K562 (cell line): Measurements from ENCODE around the gene BNC1. TPM values are rescaled to one million over a fixed set of nuclear protein-coding genes. Genes with fewer than 3 reads are reported as not detected.
A peak's percentile ranks its signal among the peaks of the same experiment; 100 is the strongest.

Source experiments
- CREM ChIP-seq: IDR thresholded peaks from 2 replicates; pipeline ENCODE4 v1.6.1; 2014; ENCODE audit warnings: antibody characterized with exemption, low read depth
- FOS ChIP-seq: IDR thresholded peaks from 3 replicates; pipeline ENCODE4 v1.6.1; 2011; ENCODE audit not compliant: insufficient read length; ENCODE audit errors: extremely low read depth
- GATAD2B ChIP-seq: fragments of 450-650 bp; IDR thresholded peaks from 2 replicates; pipeline ENCODE4 v1.6.1; 2017; ENCODE audit warnings: mild to moderate bottlenecking, borderline replicate concordance
- HDAC6 ChIP-seq: IDR thresholded peaks from 2 replicates; pipeline ENCODE4 v1.6.1; 2012; ENCODE audit warnings: low read depth, mild to moderate bottlenecking, control low read depth, inconsistent platforms, low read length, moderate library complexity
- IFI16 ChIP-seq: fragments of 250-450 bp; sonication (Bioruptor Pico); IDR thresholded peaks from 2 replicates; pipeline ENCODE4 v2.1.2; 2022; ENCODE audit warnings: mild to moderate bottlenecking, inconsistent platforms
- KAT2B ChIP-seq: IDR thresholded peaks from one replicate; pipeline ENCODE4 v1.6.1; 2012; ENCODE audit warnings: low read depth, mild to moderate bottlenecking, control low read depth, inconsistent platforms, low read length, moderate library complexity
- KLF13 ChIP-seq: fragments of 450-650 bp; IDR thresholded peaks from 2 replicates; pipeline ENCODE4 v1.6.1; 2016; ENCODE audit warnings: missing genetic modification characterization, low read depth, mild to moderate bottlenecking, missing compliant biosample characterization, moderate library complexity, borderline replicate concordance
- L3MBTL2 ChIP-seq: fragments of 450-650 bp; IDR thresholded peaks from 2 replicates; pipeline ENCODE4 v1.6.1; 2016; ENCODE audit warnings: mild to moderate bottlenecking, moderate library complexity
- LARP7 ChIP-seq: fragments of 450-650 bp; IDR thresholded peaks from 2 replicates; pipeline ENCODE4 v1.6.1; 2016
- MAFF ChIP-seq: IDR thresholded peaks from 2 replicates; pipeline ENCODE4 v1.6.1; 2012; ENCODE audit warnings: low read length, improper control_type of control experiment
- PBX2 ChIP-seq, 2 experiments: IDR thresholded peaks in 1 of 2; conservative IDR thresholded peaks in 1 of 2; 2 replicates each; pipeline ENCODE4 v1.6.1; 2016; ENCODE audit warnings: low read depth in 2 of 2, mild to moderate bottlenecking in 1 of 2, missing compliant biosample characterization in 1 of 2, missing genetic modification characterization in 1 of 2, moderate library complexity in 1 of 2
- POLR2G ChIP-seq: fragments of 200-400 bp; formaldehyde crosslinking; IDR thresholded peaks from 2 replicates; pipeline ENCODE4 v1.6.1; 2017; ENCODE audit warnings: low read depth, mild to moderate bottlenecking, antibody characterized with exemption, low read length, moderate library complexity
- RAD21 ChIP-seq, 2 experiments: fragments of 250-450 bp in 1 of 2; fragments of 450-650 bp in 1 of 2; sonication (Bioruptor Pico) in 1 of 2; formaldehyde crosslinking in 1 of 2; IDR thresholded peaks in 1 of 2; conservative IDR thresholded peaks in 1 of 2; 2 replicates each; pipeline versions ENCODE4 v1.4.0 to v1.8.0; 2020 to 2022; ENCODE audit warnings: mild to moderate bottlenecking in 2 of 2, moderate library complexity in 1 of 2
- RB1 ChIP-seq: fragments of 450-650 bp; IDR thresholded peaks from 2 replicates; pipeline ENCODE4 v1.6.1; 2017; ENCODE audit warnings: low read depth, mild to moderate bottlenecking
- RBM14 ChIP-seq: fragments of 200-400 bp; formaldehyde crosslinking; IDR thresholded peaks from 2 replicates; pipeline ENCODE4 v1.6.1; 2018; ENCODE audit warnings: low read depth, mild to moderate bottlenecking, low read length, moderate library complexity, borderline replicate concordance; ENCODE audit not compliant: insufficient read depth
- RBM22 ChIP-seq: fragments of 200-400 bp; formaldehyde crosslinking; IDR thresholded peaks from 2 replicates; pipeline ENCODE4 v1.6.1; 2018; ENCODE audit warnings: low read length, low read depth; ENCODE audit not compliant: poor library complexity, severe bottlenecking
- RBM25 ChIP-seq: fragments of 200-400 bp; formaldehyde crosslinking; IDR thresholded peaks from 2 replicates; pipeline ENCODE4 v1.6.1; 2018; ENCODE audit warnings: low read length, low read depth, moderate library complexity; ENCODE audit not compliant: severe bottlenecking
- SIN3A ChIP-seq, 2 experiments: fragments of 150-350 bp in 1 of 2; IDR thresholded peaks; 2 replicates each; pipeline ENCODE4 v1.6.1; 2011 to 2016; ENCODE audit warnings: borderline replicate concordance in 2 of 2, low read depth in 2 of 2, low read length in 2 of 2, mild to moderate bottlenecking in 2 of 2, moderate library complexity in 2 of 2; ENCODE audit not compliant: control insufficient read depth in 1 of 2
- TBP ChIP-seq: optimal IDR thresholded peaks from 2 replicates; pipeline ENCODE3; 2011; ENCODE audit warnings: low read depth, low read length, improper control_type of control experiment
- polyA plus RNA-seq, 8 experiments: library from polyadenylated mRNA; depleted of rRNA in 4 of 8; stranded (reverse) in 5 of 8; unstranded in 3 of 8; fragments of >200 nt; fragmentation: Nextera tagmentation in 2 of 8; fragmentation: Illumina TruSeq in 1 of 8; extraction: Ambion mirVana in 2 of 8; extraction: Trizol in 1 of 8; gene quantifications; 2 replicates each; pipeline versions ENCODE4 v1.2.1 to v1.2.3, GENCODE V29; 2011 to 2014; ENCODE audit warnings: inconsistent platforms in 1 of 8, missing spikeins in 1 of 8
- total RNA-seq, 7 experiments: library from RNA; depleted of rRNA in 6 of 7; stranded (reverse); fragments of >200 nt in 6 of 7; fragmentation: Illumina TruSeq in 2 of 7; extraction: Trizol in 2 of 7; gene quantifications; 2 replicates each; pipeline versions ENCODE4 v1.2.1 to v1.2.3, GENCODE V29; 2011 to 2021; ENCODE audit warnings: low replicate concordance in 1 of 7
- TF ChIP-seq, protein P1 (sequence below): sonication (generic); formaldehyde crosslinking; IDR thresholded peaks from 2 replicates; pipeline ENCODE4 v1.8.0; 2022; ENCODE audit warnings: mild to moderate bottlenecking, missing genetic modification reagents, borderline replicate concordance
- TF ChIP-seq, protein P2 (sequence below): sonication (generic); formaldehyde crosslinking; IDR thresholded peaks from 2 replicates; pipeline ENCODE4 v1.8.1; 2023; ENCODE audit warnings: mild to moderate bottlenecking, missing genetic modification reagents

BNC1 gene
- total and polyA plus RNA-seq, 9 of the 15 experiments (the other 6 are each of a cell fraction or from before 2014, with no cell fraction given), result not detected

- 0 out of 4 replicates have a peak, but pooled peaks have one; percentile 15 to 38 for TF ChIP-seq SIN3A (IDR thresholded peaks at IDR 0.05; ENCODE audit: borderline replicate concordance in 2 of 2, control insufficient read depth in 1 of 2, low read depth in 2 of 2, low read length in 2 of 2)
- no peak for TF ChIP-seq LARP7
- TF ChIP-seq, protein P1, sequence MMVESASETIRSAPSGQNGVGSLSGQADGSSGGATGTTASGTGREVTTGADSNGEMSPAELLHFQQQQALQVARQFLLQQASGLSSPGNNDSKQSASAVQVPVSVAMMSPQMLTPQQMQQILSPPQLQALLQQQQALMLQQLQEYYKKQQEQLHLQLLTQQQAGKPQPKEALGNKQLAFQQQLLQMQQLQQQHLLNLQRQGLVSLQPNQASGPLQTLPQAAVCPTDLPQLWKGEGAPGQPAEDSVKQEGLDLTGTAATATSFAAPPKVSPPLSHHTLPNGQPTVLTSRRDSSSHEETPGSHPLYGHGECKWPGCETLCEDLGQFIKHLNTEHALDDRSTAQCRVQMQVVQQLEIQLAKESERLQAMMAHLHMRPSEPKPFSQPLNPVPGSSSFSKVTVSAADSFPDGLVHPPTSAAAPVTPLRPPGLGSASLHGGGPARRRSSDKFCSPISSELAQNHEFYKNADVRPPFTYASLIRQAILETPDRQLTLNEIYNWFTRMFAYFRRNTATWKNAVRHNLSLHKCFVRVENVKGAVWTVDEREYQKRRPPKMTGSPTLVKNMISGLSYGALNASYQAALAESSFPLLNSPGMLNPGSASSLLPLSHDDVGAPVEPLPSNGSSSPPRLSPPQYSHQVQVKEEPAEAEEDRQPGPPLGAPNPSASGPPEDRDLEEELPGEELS (CRISPR knock-in tag), result peak; percentile 17; the same call in 1 of the 2 replicates
- peak in 1 of 2 experiments; percentile 13; a peak in 1 of 4 replicates for TF ChIP-seq RAD21 (CRISPR knock-in tag; conservative IDR thresholded peaks at IDR 0.05 in 1 of 2, IDR thresholded peaks at IDR 0.05 in 1 of 2)
- TF ChIP-seq L3MBTL2, result peak; percentile 43
- no peak for TF ChIP-seq KAT2B
- 0 out of 2 replicates have a peak, but pooled peaks have one; percentile 24 for TF ChIP-seq GATAD2B
- no peak for TF ChIP-seq IFI16 (CRISPR knock-in tag)
- no peak for TF ChIP-seq MAFF
- TF ChIP-seq, protein P2, sequence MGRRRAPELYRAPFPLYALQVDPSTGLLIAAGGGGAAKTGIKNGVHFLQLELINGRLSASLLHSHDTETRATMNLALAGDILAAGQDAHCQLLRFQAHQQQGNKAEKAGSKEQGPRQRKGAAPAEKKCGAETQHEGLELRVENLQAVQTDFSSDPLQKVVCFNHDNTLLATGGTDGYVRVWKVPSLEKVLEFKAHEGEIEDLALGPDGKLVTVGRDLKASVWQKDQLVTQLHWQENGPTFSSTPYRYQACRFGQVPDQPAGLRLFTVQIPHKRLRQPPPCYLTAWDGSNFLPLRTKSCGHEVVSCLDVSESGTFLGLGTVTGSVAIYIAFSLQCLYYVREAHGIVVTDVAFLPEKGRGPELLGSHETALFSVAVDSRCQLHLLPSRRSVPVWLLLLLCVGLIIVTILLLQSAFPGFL (CRISPR knock-in tag), result 0 out of 2 replicates have a peak, but pooled peaks have one; percentile 45
- TF ChIP-seq FOS, result no peak
- peak; percentile 27 for TF ChIP-seq TBP
- peak; percentile 76 for TF ChIP-seq POLR2G
- TF ChIP-seq PBX2 (CRISPR knock-in tag; IDR thresholded peaks at IDR 0.05; ENCODE audit: low read depth), result no peak
- TF ChIP-seq PBX2 (tag; conservative IDR thresholded peaks at IDR 0.05; ENCODE audit: low read depth), result no peak
- TF ChIP-seq RB1, result 0 out of 2 replicates have a peak, but pooled peaks have one; percentile 38
- TF ChIP-seq KLF13, result peak; percentile 66; the same call in 1 of the 2 replicates
- peak; percentile 25 for TF ChIP-seq RBM25
- no peak for TF ChIP-seq RBM14
- TF ChIP-seq HDAC6, result no peak
- TF ChIP-seq RBM22, result peak; percentile 14
- peak; percentile 5; the same call in 1 of the 2 replicates for TF ChIP-seq CREM
These were observed 77.3 kb downstream of the BNC1 start (continued) for GRCh38 chr15:83207009-83207659.
